H1 (cell line): ENCODE measurements around the gene EEF1G. TPM values are rescaled to one million over a fixed set of nuclear protein-coding genes. Genes with fewer than 3 reads are reported as not detected.

Experiments used
- CTCF ChIA-PET: fragments of 300-600 bp; sonication (Branson Sonifier 250); formaldehyde crosslinking; loops from one replicate; lab custom pipeline; 2021; ENCODE audit not compliant: partially characterized antibody; lab: Charles Lee
- POLR2A ChIA-PET: fragments of 300-600 bp; sonication (Branson Sonifier 250); formaldehyde crosslinking; loops from one replicate; lab custom pipeline; 2021; ENCODE audit warnings: inconsistent platforms; ENCODE audit not compliant: partially characterized antibody; lab: Charles Lee
- DNase-seq, 2 experiments: peaks; one replicate each; pipeline versions ENCODE4 v3.0.0 to v3.0.0-alpha.2; 2010 to 2022; ENCODE audit warnings: low spot score in 2 of 2, low read depth in 1 of 2, mixed read lengths in 1 of 2
- FAIRE-seq: peaks from 2 replicates; lab custom pipeline; 2011; peaks lifted over from hg19 to GRCh38; lab: Jason Lieb, UNC
- H2AFZ ChIP-seq: 2 replicates; pipeline ENCODE4 v1.8.1; 2012; ENCODE audit warnings: low read length, inconsistent platforms
- H2AK5ac ChIP-seq: 2 replicates; pipeline ENCODE4 v1.6.1; 2013; ENCODE audit warnings: low read depth, low read length
- H2BK120ac ChIP-seq: replicated peaks from 2 replicates; pipeline ENCODE3; 2013; ENCODE audit warnings: low read depth, low read length, inconsistent platforms
- H2BK12ac ChIP-seq: 2 replicates; pipeline ENCODE4 v1.6.1; 2013; ENCODE audit warnings: low read depth, low read length
- H2BK15ac ChIP-seq: 2 replicates; pipeline ENCODE4 v1.6.1; 2013; ENCODE audit warnings: low read length
- H2BK20ac ChIP-seq: 2 replicates; pipeline ENCODE4 v1.6.1; 2013; ENCODE audit warnings: low read length
- H2BK5ac ChIP-seq: 2 replicates; pipeline ENCODE4 v1.6.1; 2013; ENCODE audit warnings: low read depth, low read length
- H3K14ac ChIP-seq: 2 replicates; pipeline ENCODE4 v1.6.1; 2013; ENCODE audit warnings: inconsistent platforms; ENCODE audit not compliant: insufficient read length
- H3K18ac ChIP-seq: 2 replicates; pipeline ENCODE4 v1.6.1; 2013; ENCODE audit warnings: low read length; ENCODE audit errors: extremely low read depth
- H3K23ac ChIP-seq: 2 replicates; pipeline ENCODE4 v1.6.1; 2013; ENCODE audit warnings: inconsistent platforms; ENCODE audit not compliant: insufficient read length
- H3K23me2 ChIP-seq: 2 replicates; pipeline ENCODE4 v1.6.1; 2013; ENCODE audit warnings: low read depth, low read length
- H3K27ac ChIP-seq: 2 replicates; pipeline ENCODE4 v1.6.1; 2011; ENCODE audit warnings: low read depth, low read length, inconsistent platforms
- H3K27me3 ChIP-seq, 4 experiments: replicated peaks in 1 of 4; 1 replicate in 1 of 4; 2 replicates in 3 of 4; pipeline versions ENCODE4 v1.6.1 to v1.8.1; 2011 to 2013; ENCODE audit warnings: low read length in 3 of 4, mild to moderate bottlenecking in 3 of 4, inconsistent platforms in 2 of 4, mixed read lengths in 2 of 4, moderate library complexity in 1 of 4; ENCODE audit not compliant: control insufficient read depth in 3 of 4, insufficient read depth in 3 of 4; ENCODE audit errors: extremely low read depth in 1 of 4
- H3K36me3 ChIP-seq, 4 experiments: 2 replicates each; pipeline versions ENCODE4 v1.6.1 to v1.8.1; 2011 to 2013; ENCODE audit warnings: mild to moderate bottlenecking in 4 of 4, low read length in 3 of 4, moderate library complexity in 2 of 4, control low read depth in 1 of 4, inconsistent platforms in 1 of 4; ENCODE audit not compliant: insufficient read depth in 4 of 4, control insufficient read depth in 2 of 4
- H3K4ac ChIP-seq: replicated peaks from 2 replicates; pipeline ENCODE3; 2013; ENCODE audit warnings: low read length, low read depth, mixed read lengths, inconsistent platforms; ENCODE audit not compliant: insufficient read length
- H3K4me1 ChIP-seq, 4 experiments: replicated peaks in 1 of 4; 1 replicate in 1 of 4; 2 replicates in 3 of 4; pipeline versions ENCODE4 v1.6.1 to v1.8.1; 2011 to 2013; ENCODE audit warnings: low read length in 3 of 4, inconsistent platforms in 2 of 4, mixed read lengths in 1 of 4; ENCODE audit not compliant: insufficient read depth in 4 of 4, control insufficient read depth in 3 of 4
- H3K4me2 ChIP-seq, 2 experiments: 2 replicates each; pipeline versions ENCODE4 v1.6.1 to v1.8.1; 2011 to 2013; ENCODE audit warnings: low read depth in 2 of 2, low read length in 2 of 2, control low read depth in 1 of 2, inconsistent platforms in 1 of 2, mild to moderate bottlenecking in 1 of 2; ENCODE audit not compliant: insufficient read depth in 1 of 2
- H3K4me3 ChIP-seq, 4 experiments: fragments of 200-600, 300-600 bp in 1 of 4; sonication (generic), shearing (Covaris generic), sonication (Bioruptor Twin) in 1 of 4; 2 replicates each; pipeline versions ENCODE4 v1.5.1 to v1.8.1; 2011 to 2016; ENCODE audit warnings: low read length in 4 of 4, low read depth in 3 of 4, control low read depth in 2 of 4, inconsistent platforms in 2 of 4, mild to moderate bottlenecking in 2 of 4, mixed read lengths in 1 of 4, moderate library complexity in 1 of 4; ENCODE audit not compliant: insufficient read depth in 2 of 4; ENCODE audit errors: extremely low read depth in 1 of 4
- H3K56ac ChIP-seq: replicated peaks from 2 replicates; pipeline ENCODE3; 2013; ENCODE audit warnings: low read depth, mild to moderate bottlenecking, mixed read lengths, low read length, inconsistent platforms; ENCODE audit not compliant: insufficient read length
- H3K79me1 ChIP-seq: 2 replicates; pipeline ENCODE4 v1.6.1; 2013; ENCODE audit warnings: low read depth, low read length, control low read depth
- H3K79me2 ChIP-seq, 2 experiments: 2 replicates each; pipeline versions ENCODE4 v1.6.1 to v1.8.1; 2012 to 2013; ENCODE audit warnings: low read length in 2 of 2, mild to moderate bottlenecking in 2 of 2, inconsistent platforms in 1 of 2; ENCODE audit not compliant: insufficient read depth in 2 of 2, control insufficient read depth in 1 of 2
- H3K9ac ChIP-seq, 4 experiments: replicated peaks in 1 of 4; 1 replicate in 1 of 4; 2 replicates in 3 of 4; pipeline versions ENCODE4 v1.6.1 to v1.8.1; 2011 to 2013; ENCODE audit warnings: low read depth in 3 of 4, low read length in 3 of 4, control low read depth in 2 of 4, mild to moderate bottlenecking in 2 of 4, moderate library complexity in 2 of 4, inconsistent platforms in 1 of 4; ENCODE audit errors: extremely low read depth in 1 of 4
- H3K9me3 ChIP-seq, 2 experiments: 2 replicates each; pipeline versions ENCODE4 v1.6.1 to v1.8.1; 2012 to 2013; ENCODE audit warnings: mild to moderate bottlenecking in 2 of 2, moderate library complexity in 2 of 2, control low read depth in 1 of 2, inconsistent platforms in 1 of 2, low read depth in 1 of 2, low read length in 1 of 2, mixed read lengths in 1 of 2; ENCODE audit not compliant: insufficient read depth in 2 of 2
- H4K20me1 ChIP-seq, 2 experiments: replicated peaks in 1 of 2; 2 replicates each; pipeline versions ENCODE3 to v1.8.1; 2011 to 2013; ENCODE audit warnings: inconsistent platforms in 2 of 2, low read length in 2 of 2, mild to moderate bottlenecking in 1 of 2; ENCODE audit not compliant: insufficient read depth in 2 of 2, control insufficient read depth in 1 of 2
- H4K5ac ChIP-seq: 2 replicates; pipeline ENCODE4 v1.6.1; 2013; ENCODE audit warnings: low read length, low read depth, mixed read lengths, inconsistent platforms; ENCODE audit not compliant: insufficient read length
- H4K8ac ChIP-seq: 2 replicates; pipeline ENCODE4 v1.8.0; 2013; ENCODE audit warnings: mild to moderate bottlenecking, moderate library complexity, low read length, inconsistent platforms; ENCODE audit not compliant: insufficient read depth; ENCODE audit errors: extremely low read depth
- H4K91ac ChIP-seq: replicated peaks from 2 replicates; pipeline ENCODE3; 2013; ENCODE audit warnings: low read length, mixed read lengths, inconsistent platforms; ENCODE audit not compliant: insufficient read length
- CHD1 ChIP-seq: IDR thresholded peaks from 2 replicates; pipeline ENCODE4 v1.6.1; 2012; ENCODE audit warnings: low read depth, low read length, improper control_type of control experiment
- E2F6 ChIP-seq: IDR thresholded peaks from 2 replicates; pipeline ENCODE4 v1.6.1; 2012; ENCODE audit warnings: inconsistent platforms
- EP300 ChIP-seq, 2 experiments: IDR thresholded peaks; 1 replicate in 1 of 2; 2 replicates in 1 of 2; pipeline ENCODE4 v1.6.1; 2011 to 2012; ENCODE audit warnings: low read depth in 2 of 2, low read length in 2 of 2, mild to moderate bottlenecking in 2 of 2, borderline replicate concordance in 1 of 2, inconsistent platforms in 1 of 2, moderate library complexity in 1 of 2
- KDM4A ChIP-seq: IDR thresholded peaks from one replicate; pipeline ENCODE4 v1.7.1; 2012; ENCODE audit warnings: low read depth, mild to moderate bottlenecking, moderate library complexity, low read length, inconsistent platforms; ENCODE audit not compliant: severe bottlenecking
- RNF2 ChIP-seq: fragments of 200-900, 300-1000 bp; sonication (generic); IDR thresholded peaks from 2 replicates; pipeline ENCODE4 v1.7.1; 2016; ENCODE audit warnings: borderline replicate concordance, low read depth, mild to moderate bottlenecking, antibody characterized with exemption, low read length; ENCODE audit not compliant: poor library complexity, severe bottlenecking; ENCODE audit errors: missing control alignments
- WGBS, 2 experiments: shearing (Covaris generic) in 1 of 2; methylation state at CpG; one replicate each; pipeline versions ENCODE4 v1.1.6 to v1.1.7; 2013 to 2015; ENCODE audit warnings: low lambda C conversion rate in 2 of 2, mixed read lengths in 2 of 2, inconsistent platforms in 1 of 2, low coverage in 1 of 2, missing lambda C conversion rate in 1 of 2; ENCODE audit not compliant: insufficient replicate concordance in 2 of 2, insufficient coverage in 1 of 2, insufficient read length in 1 of 2; ENCODE audit errors: extremely low coverage in 1 of 2, missing lambda C conversion rate in 1 of 2; 5-methylcytosine and 5-hydroxymethylcytosine counted together
- polyA plus RNA-seq, 7 experiments: library from polyadenylated mRNA; depleted of rRNA in 3 of 7; stranded (reverse) in 5 of 7; unstranded in 2 of 7; fragments of >200 nt in 5 of 7; fragments of 200-250 nt in 2 of 7; gene quantifications; 1 replicate in 5 of 7; 2 replicates in 1 of 7; 4 replicates in 1 of 7; pipeline versions ENCODE4 v1.2.1 to v1.2.3, GENCODE V29; 2011 to 2013; ENCODE audit warnings: missing spikeins in 2 of 7, mixed read lengths in 2 of 7
- total RNA-seq: library from RNA; stranded (reverse); fragmentation: NEBNext Ultra II Directional; extraction: Animal tissue kit (Norgen Biotek cat#: 25700); gene quantifications from 2 replicates; pipeline ENCODE4 v1.2.1, GENCODE V29; 2021
- TF ChIP-seq, protein P1 (sequence below): IDR thresholded peaks from 2 replicates; pipeline ENCODE4 v1.6.1; 2012; ENCODE audit warnings: low read length, inconsistent platforms

EEF1G gene
- total and polyA plus RNA-seq, 2 of the 8 experiments (the other 6 are each of a cell fraction or from before 2014, with no cell fraction given), result 1,627 to 1,996 TPM

GRCh38 chr11:62602141-62603071, 28.7 kb upstream of the EEF1G start:
- Histone ChIP-seq H3K56ac (peak overlapping the region; percentile 78), H3K4me1 (peaks cover 9 to 35% (median 17%) of the 10 kb centered on the region in 4 experiments), H3K27ac (no peak overlapping the region; the same call in 1 of the 2 replicates), H2BK15ac (peak overlapping the region; percentile 88), H3K4ac (no peak overlapping the region), H3K18ac (peak overlapping the region; percentile 84), H4K8ac (peak overlapping the region; percentile 86), H2AK5ac (peak overlapping the region; percentile 29; the same call in 1 of the 2 replicates), H4K20me1 (peaks cover 3 to 6% of the 10 kb centered on the region in 2 experiments), H3K79me2 (peaks cover 0 to 28% of the 10 kb centered on the region in 2 experiments; a peak in 2 of 4 replicates), H3K14ac (no peak overlapping the region), H3K36me3 (peaks cover 11 to 14% (median 12%) of the 10 kb centered on the region in 4 experiments), H4K5ac (peak overlapping the region; percentile 44), H3K79me1 (no peaks in the 10 kb centered on the region; the same call in 1 of the 2 replicates), H2BK5ac (peak overlapping the region; percentile 68; the same call in 1 of the 2 replicates), H3K9ac (peak overlapping the region in 3 of 4 experiments; percentile 43 to 55 (median 51); a peak in 5 of 7 replicates), H2BK20ac (no peak overlapping the region), H4K91ac (peak overlapping the region; percentile 38), H2BK12ac (no peak overlapping the region), H3K23me2 (peaks cover 17% of the 10 kb centered on the region; the same call in 1 of the 2 replicates), H3K4me2 (peak overlapping the region; percentile 72 to 83), H2AFZ (peak overlapping the region; percentile 27; the same call in 1 of the 2 replicates), H2BK120ac (no peak overlapping the region), H3K9me3 (no peaks in the 10 kb centered on the region), H3K27me3 (peaks cover 0 to 13% (median 11%) of the 10 kb centered on the region in 4 experiments; a peak in 6 of 7 replicates), H3K23ac (no peak overlapping the region), H3K4me3 (peak overlapping the region; percentile 74 to 86 (median 84))
- WGBS, 2 experiments, result 7% methylated on average over 52 of the region's 96 CpGs; no CpG with 5 or more reads in 1 of the 2 experiments
- DNase-seq, result peak in 1 of 2 experiments; percentile 77
- no peak for FAIRE-seq
- CTCF ChIA-PET, result interaction anchor here (0.9 to 10.2 kb wide), 8 partner anchors 9 to 170 kb away, joined by 3 to 97 read pairs (median 6); partner anchors contain the start of genes EEF1G, EML3, ROM1 and TUT1
- POLR2A ChIA-PET, result interaction anchor here (0.6 to 15.8 kb wide), 34 partner anchors 6 to 279 kb away, joined by 3 to 235 read pairs (median 4); partner anchors contain the start of genes B3GAT3, C11orf98, CSKMT and EEF1G
- TF ChIP-seq EP300 (IDR thresholded peaks at IDR 0.05; ENCODE audit: borderline replicate concordance in 1 of 2, low read depth in 2 of 2, low read length in 2 of 2), result no peak
- no peak for TF ChIP-seq RNF2
- peak; percentile 95 for TF ChIP-seq E2F6
- peak; percentile 86 for TF ChIP-seq KDM4A
- TF ChIP-seq, protein P1, sequence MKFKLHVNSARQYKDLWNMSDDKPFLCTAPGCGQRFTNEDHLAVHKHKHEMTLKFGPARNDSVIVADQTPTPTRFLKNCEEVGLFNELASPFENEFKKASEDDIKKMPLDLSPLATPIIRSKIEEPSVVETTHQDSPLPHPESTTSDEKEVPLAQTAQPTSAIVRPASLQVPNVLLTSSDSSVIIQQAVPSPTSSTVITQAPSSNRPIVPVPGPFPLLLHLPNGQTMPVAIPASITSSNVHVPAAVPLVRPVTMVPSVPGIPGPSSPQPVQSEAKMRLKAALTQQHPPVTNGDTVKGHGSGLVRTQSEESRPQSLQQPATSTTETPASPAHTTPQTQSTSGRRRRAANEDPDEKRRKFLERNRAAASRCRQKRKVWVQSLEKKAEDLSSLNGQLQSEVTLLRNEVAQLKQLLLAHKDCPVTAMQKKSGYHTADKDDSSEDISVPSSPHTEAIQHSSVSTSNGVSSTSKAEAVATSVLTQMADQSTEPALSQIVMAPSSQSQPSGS, result no peak
- TF ChIP-seq CHD1, result no peak
